Upper lobe of right lung (tissue), 1 donor: ENCODE measurements around the gene CDH4. TPM values are rescaled to one million over a fixed set of nuclear protein-coding genes. Genes with fewer than 3 reads are reported as not detected.

Experiments
- ATAC-seq: fragments of 200-7000 bp; cut with Tn5 transposase; one replicate; pipeline ENCODE4 v1.9.1; 2020; ENCODE audit warnings: mild to moderate bottlenecking, moderate library complexity
- DNase-seq: peaks from one replicate; pipeline ENCODE4 v3.0.0-alpha.2; 2020
- H3K27ac ChIP-seq: fragments of 200-600 bp; one replicate; pipeline ENCODE4 v1.8.0; 2022
- H3K27me3 ChIP-seq: fragments of 200-600 bp; one replicate; pipeline ENCODE4 v1.8.0; 2022; ENCODE audit warnings: mild to moderate bottlenecking
- H3K36me3 ChIP-seq: fragments of 200-600 bp; one replicate; pipeline ENCODE4 v1.8.0; 2022
- H3K4me1 ChIP-seq: fragments of 200-600 bp; one replicate; pipeline ENCODE4 v1.8.0; 2022
- H3K4me3 ChIP-seq: fragments of 200-600 bp; one replicate; pipeline ENCODE4 v1.8.0; 2022; ENCODE audit warnings: mild to moderate bottlenecking
- H3K9me3 ChIP-seq: fragments of 200-600 bp; one replicate; pipeline ENCODE4 v1.8.0; 2022
- intact Hi-C: fragments of 100-400 bp; cut with DNase I; formaldehyde crosslinking; loops from one replicate; pipeline ENCODE4 v1.11.0; 2022
- total RNA-seq: library from RNA; stranded (reverse); fragmentation: NEBNext Ultra II Directional; extraction: Animal tissue kit (Norgen Biotek cat#: 25700); gene quantifications from one replicate; pipeline ENCODE4 v1.2.1, GENCODE V29; 2021
- TF ChIP-seq, protein P1 (sequence below): fragments of 200-600 bp; IDR thresholded peaks from one replicate; pipeline ENCODE4 v1.8.0; 2022; ENCODE audit warnings: antibody characterized with exemption
- donor health status: DM: no; HTN: yes; CAD: no; lungs with severe emphysema.

The CDH4 gene
- total RNA-seq, 1 donor from 2014 or later = 0.23 TPM

DNA sequence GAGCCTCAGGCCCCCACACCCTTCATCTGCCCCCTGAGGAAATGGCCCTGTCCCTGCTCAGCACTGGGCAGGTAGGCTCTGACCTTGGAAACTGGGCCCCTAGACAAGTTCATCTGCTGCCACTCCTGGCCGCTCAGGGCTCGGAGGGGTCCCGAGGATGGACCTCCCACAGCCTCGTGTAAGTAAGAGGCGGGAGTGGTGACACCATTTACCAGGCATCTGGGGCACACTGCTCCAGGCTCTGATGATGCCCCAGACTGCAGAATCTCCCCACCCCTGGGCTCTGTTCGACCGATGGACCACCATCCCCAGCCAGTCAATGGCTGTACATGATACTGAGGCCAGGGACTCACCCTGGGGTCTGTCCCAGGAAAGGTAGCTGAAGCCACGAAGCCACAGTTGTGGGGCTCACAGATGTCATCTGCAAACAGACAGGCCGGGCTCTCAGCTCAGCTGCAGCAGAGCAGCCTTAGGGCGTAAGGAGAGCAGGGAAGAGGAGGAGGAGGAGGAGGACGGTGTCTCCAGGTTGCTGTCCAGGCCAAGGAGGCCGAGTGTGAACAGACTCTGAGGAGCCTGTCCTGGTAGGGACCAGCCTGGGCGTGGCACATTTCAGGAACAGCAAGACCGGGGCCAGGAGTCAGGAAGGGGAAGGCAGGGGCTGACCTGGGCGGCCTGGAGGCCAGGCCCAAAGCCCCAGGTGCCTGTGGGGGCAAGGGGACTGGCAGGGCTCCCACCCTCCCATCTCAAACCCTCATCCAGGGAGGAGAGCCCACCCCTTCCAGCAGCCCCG is 513.2 kb downstream of the CDH4 start:
- ATAC-seq = no peak
- intact Hi-C loops = no loop called here
- H3K4me3 ChIP-seq = no peak overlapping the region
- no peaks in the 10 kb centered on the region for H3K36me3 ChIP-seq
- no peaks in the 10 kb centered on the region for H3K4me1 ChIP-seq
- peaks cover 20% of the 10 kb centered on the region for H3K27me3 ChIP-seq
- H3K27ac ChIP-seq = no peak overlapping the region
- no peak for DNase-seq
- TF ChIP-seq, protein P1, sequence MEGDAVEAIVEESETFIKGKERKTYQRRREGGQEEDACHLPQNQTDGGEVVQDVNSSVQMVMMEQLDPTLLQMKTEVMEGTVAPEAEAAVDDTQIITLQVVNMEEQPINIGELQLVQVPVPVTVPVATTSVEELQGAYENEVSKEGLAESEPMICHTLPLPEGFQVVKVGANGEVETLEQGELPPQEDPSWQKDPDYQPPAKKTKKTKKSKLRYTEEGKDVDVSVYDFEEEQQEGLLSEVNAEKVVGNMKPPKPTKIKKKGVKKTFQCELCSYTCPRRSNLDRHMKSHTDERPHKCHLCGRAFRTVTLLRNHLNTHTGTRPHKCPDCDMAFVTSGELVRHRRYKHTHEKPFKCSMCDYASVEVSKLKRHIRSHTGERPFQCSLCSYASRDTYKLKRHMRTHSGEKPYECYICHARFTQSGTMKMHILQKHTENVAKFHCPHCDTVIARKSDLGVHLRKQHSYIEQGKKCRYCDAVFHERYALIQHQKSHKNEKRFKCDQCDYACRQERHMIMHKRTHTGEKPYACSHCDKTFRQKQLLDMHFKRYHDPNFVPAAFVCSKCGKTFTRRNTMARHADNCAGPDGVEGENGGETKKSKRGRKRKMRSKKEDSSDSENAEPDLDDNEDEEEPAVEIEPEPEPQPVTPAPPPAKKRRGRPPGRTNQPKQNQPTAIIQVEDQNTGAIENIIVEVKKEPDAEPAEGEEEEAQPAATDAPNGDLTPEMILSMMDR = no peak
- no peaks in the 10 kb centered on the region for H3K9me3 ChIP-seq

DNA sequence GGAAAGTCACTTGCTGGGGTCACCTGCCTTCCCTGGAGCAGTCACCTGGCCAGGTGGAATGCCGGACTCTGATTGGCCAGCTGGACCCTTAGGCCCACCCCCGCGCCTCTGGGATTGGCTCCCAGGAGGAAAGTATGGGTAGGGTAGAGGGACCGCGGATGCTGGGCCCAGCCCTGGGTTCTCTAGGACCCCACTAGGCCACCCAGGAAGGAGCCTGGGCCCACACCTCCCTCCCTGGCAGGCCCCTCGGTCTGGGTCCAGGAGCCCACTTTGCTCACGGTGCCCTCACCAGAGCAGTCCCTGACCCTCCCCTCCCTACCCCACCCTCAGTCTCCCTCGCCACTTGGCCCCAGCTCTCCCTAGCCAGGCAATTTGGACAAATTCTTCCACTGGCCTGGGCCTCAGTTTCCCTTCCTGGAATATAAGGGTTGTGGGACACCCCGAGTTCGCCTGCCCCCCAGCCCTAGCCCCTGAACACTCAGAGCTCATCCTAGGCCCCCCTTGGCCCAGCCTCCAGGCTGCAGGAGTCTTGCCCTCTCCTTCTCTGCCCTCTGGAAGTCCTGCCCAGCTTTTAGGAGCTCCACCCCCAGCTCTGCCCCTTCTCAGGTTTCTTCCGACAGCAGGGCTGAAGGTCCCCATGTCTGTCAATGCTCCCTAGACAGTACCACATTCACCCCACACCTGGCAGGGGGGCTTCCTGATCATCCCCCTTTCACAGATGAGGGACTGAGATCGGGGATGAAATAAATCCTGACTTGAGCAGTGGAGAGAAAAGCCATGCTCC is 514.0 kb downstream of the CDH4 start:
- ATAC-seq (no peak), DNase-seq (no peak)
- Histone ChIP-seq H3K27ac (no peak overlapping the region), H3K9me3 (no peaks in the 10 kb centered on the region), H3K4me3 (no peak overlapping the region), H3K27me3 (peaks cover 20% of the 10 kb centered on the region), H3K4me1 (no peaks in the 10 kb centered on the region), H3K36me3 (no peaks in the 10 kb centered on the region)
- intact Hi-C loops = no loop called here
- TF ChIP-seq, protein P1 = no peak

DNA sequence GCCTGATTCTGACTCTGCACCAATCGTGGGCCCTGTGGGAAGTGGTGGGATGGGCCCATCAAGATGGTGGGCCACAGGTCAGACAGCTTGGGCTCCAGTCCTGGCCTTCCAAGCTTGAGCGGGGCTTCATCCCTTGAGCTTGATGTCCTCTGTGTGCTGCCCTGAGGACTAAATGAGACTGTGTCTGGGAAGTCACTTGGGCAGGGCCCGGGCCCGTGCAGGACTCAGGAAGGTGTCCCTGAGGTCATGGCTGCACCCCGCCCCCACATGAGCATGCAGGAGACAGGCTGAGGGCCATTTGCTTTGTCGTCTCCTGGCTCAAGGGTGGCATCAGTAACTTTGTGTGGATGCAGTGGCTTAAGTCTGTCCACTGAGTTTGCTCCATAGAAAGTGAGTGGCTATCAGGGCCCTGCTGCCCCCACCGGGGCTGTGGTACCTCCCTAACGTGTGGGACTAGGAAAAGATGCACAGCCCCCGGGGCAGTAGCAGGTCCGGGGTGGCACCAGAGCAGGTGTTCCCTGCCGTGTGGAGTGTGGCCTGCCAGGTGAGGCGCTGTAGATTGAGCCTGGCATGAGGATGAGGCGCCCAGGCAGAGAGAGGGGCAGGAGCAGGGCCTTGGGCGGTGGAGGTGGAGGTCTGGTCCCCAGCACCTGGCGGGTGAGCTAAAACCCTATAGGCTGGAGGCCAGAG is 515.0 kb downstream of the CDH4 start:
- no peak overlapping the region for H3K4me3 ChIP-seq
- H3K27me3 ChIP-seq = peaks cover 20% of the 10 kb centered on the region
- H3K27ac ChIP-seq = no peak overlapping the region
- no peaks in the 10 kb centered on the region for H3K9me3 ChIP-seq
- TF ChIP-seq, protein P1 = no peak
- no peaks in the 10 kb centered on the region for H3K36me3 ChIP-seq
- no peak for ATAC-seq
- intact Hi-C loops = no loop called here
- no peak for DNase-seq
- H3K4me1 ChIP-seq = no peaks in the 10 kb centered on the region

DNA sequence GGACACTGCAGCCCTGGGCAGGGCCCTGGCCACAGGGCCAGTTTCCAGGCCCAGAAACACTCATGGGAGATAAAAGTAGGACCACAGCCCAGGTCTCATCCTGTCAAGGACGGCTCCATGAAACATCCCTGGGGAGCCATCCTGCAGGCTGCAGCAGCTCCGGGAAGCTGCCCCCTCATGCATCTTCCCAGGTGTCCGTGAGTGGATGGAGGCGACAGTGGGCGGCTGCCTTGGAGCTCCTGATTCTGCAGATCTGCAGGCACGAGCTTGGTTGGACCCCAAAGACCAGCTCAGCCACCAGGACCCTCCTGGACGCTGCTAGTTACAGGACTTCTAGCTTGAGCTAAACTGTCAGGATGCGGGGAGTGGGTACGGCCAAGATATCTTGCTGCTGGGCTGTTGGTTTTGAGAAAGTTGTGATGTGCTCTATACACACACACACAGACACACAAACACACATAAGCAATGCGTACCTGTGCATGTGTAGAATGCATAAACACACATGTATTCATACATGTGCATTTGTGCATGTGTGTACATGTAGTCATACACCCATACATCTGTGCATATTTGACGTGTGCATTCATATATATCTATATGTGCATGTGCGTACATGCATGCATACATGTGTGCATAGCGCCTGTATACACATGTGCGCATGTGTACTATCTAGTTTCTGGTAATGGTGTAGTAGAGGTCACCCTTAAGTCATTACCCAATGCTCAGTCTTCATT is 515.9 kb downstream of the CDH4 start:
- ATAC-seq (no peak), DNase-seq (no peak)
- TF ChIP-seq, protein P1 = no peak
- Histone ChIP-seq H3K27me3 (peaks cover 20% of the 10 kb centered on the region), H3K27ac (no peak overlapping the region), H3K4me3 (no peak overlapping the region), H3K4me1 (no peaks in the 10 kb centered on the region), H3K36me3 (no peaks in the 10 kb centered on the region), H3K9me3 (no peaks in the 10 kb centered on the region)
- intact Hi-C loops = no loop called here

GRCh38 chr20:61768571-61769285 is 516.7 kb downstream of the CDH4 start:
- Histone ChIP-seq H3K36me3 (no peaks in the 10 kb centered on the region), H3K4me3 (no peak overlapping the region), H3K9me3 (no peaks in the 10 kb centered on the region), H3K27ac (no peak overlapping the region), H3K27me3 (peaks cover 16% of the 10 kb centered on the region), H3K4me1 (no peaks in the 10 kb centered on the region)
- intact Hi-C loops = no loop called here
- TF ChIP-seq, protein P1 = no peak
- DNase-seq (no peak), ATAC-seq (no peak)
